ENCODE measurements around the gene SLCO1A2.

- TF ChIP-seq CTCF (IDR thresholded peaks at IDR 0.05; ENCODE audit: low read depth, low read length) (no peak), EZH2phosphoT487 (IDR thresholded peaks at IDR 0.05; ENCODE audit: low read depth) (no peak)
These were observed 113.6 kb downstream of the SLCO1A2 start for GRCh38 chr12:21221072-21221471.
